Stimulated activated CD4-positive, alpha-beta T cell treated with anti-CD3 and anti-CD28 coated beads, TNF-alpha, amount 100 ng/mL, for 4 hours (primary cell): ENCODE results near the gene CD163L1.
"Not testable (repeated sequence)": the region's sequence is repeated elsewhere in the genome, so short reads cannot be mapped to it uniquely, and the experiment has no call there.

ENCODE experiments used
- DNase-seq, 3 experiments: peaks; one replicate each; pipeline ENCODE4 v3.0.0-alpha.2; 2020; ENCODE audit warnings: low read depth in 3 of 3

The CD163L1 gene

DNA sequence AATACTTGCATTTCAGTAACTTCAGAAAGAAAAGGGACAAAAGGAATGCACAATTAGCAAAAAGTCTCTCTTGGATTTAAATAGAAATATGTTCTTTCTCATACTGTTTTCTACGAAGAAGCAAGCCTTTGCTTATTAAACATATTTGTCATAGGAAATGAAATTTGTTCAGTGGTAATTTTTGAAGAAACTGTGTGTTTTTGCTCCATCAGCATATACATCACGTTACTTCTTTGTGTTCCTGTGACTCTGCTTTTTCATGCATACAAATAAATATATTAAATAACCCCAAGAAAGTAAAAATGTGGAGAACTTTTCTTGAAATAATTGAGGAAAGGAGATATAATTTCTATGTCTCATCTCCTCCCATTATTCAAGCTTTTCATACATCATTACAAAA, 39.7 kb downstream of the CD163L1 start:
- DNase-seq: no peak

DNA sequence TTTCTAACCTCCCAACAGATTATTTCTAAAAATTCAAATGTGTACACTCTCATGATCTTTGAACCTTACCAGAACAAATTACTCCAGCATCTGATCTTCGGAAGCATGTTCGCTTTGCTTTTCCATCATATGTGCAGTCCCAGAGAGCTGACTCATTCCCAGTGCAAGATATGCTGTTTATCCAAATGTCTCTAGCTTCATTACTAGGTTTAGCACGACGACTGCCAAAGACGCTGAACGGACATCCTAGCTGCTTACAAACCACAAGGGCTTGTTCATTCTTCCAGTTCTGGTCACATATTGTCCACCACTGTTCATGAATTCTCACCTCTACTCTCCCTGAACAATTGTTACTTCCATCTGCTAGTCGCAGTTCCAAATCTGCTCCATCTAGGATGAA, 40.5 kb downstream of the CD163L1 start:
- DNase-seq: no peak

DNA sequence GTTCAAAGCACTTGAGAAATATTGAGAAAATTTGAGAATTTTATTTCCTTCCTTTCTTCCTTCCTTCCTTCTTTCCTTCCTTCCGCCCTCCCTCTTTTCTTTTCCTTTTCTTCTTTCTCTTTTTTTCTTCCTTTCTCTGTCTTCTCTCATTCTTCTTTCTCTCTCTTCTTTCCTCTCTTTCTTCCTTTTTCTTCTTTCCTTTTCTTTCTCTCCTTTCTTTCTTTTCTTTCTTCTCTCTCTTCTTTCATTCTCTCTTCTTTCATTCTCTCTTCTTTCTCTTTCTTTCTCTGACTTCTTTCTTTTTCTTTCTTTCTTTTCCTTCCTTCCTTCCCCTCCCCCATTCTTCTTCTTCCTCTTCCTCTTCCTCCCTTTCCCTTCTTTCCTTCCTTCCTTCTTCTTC, 44.9 kb downstream of the CD163L1 start:
- DNase-seq: no peak

DNA sequence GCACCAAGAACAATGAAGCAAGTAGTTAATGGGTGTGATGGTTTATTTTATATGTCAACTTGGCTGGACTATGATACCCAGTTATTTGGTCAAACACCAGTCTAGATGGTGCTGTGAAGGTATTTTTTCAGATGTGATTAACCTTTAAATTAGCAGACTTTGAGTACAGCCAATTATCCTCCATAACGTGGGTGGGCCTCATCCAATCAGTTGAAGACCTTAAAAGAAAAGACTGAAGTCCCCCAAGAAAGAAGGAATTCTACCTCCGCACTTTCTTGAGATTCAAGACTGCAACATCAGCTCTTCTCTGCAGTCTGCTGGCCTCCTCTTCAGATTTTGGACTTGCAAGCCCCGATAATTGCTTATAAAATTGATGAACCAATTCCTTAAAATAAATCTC, 47.5 kb downstream of the CD163L1 start:
- DNase-seq: no peak

DNA sequence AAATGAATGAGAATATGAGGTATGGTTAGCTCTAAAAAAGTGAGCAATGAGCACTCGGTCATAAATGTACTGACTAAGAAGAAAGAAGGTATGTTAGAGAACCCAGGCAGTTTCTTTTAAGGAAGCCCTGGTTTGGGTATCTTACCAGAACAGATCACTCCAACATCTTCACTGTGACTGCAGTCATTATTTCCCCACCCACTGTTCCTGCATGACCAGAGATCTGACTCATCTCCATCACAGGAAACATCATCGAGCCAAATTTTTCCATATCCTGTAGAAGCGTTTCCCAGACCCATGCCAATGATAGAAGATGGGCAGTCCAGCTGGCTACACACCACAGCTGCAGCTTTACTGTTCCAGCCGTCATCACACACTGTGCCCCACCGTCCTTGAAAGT, 48.0 kb downstream of the CD163L1 start:
- DNase-seq: no peak

DNA sequence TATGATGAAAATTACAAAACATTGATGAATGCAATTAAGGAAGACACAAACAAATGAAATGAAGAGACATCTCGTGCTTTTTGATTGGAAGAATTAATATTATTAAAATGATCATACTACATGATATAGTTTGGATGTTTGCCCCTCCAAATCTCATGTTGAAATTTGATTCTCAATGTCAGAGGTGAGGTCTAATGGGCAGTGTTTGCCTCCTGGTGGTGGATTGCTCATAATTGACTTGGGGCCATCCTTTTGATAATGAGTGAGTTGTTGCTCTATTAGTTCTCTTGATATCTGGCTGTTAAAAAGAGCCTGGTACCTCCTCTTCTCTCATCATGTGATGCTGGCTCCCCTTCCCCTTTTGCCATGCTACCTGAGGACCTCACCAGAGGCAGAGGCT, 56.7 kb downstream of the CD163L1 start:
- DNase-seq: no peak

DNA sequence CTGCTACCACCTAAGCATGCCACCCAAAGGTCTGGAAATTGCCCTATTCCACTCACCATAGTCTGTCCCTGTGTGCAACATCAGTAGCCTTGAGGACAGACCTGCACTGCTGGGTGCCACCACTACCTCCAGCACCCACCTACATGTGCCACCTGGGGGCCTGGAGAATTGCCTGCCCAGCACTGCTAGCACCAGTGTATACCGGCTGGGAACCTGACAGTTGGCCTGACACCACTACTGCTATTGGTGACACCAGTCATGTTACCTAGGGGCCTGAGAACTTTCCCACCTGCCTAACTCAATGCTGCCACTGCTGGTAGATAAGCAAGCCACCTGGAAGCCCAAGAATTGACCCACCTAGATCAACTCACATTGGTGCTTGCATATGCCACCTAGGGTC, 60.8 kb downstream of the CD163L1 start:
- DNase-seq: no peak

DNA sequence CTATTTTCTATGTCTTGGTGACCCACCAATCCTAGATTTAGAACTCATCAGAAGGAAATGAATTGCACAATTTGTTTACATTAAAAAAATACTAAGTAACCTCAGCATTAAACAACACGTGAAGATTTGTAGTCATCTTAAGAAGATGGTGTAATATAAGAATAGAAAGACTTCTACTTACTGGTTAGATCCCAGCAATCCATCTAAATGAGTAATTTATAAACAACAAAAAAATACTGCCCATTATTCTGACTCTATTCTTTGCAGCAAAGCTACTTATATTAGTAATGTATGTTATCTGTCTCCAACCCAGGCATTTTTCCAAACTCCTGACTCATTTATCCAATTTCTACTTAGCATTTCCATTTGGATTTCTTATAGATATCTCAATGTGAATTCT, 67.8 kb downstream of the CD163L1 start:
- no peak for DNase-seq

DNA sequence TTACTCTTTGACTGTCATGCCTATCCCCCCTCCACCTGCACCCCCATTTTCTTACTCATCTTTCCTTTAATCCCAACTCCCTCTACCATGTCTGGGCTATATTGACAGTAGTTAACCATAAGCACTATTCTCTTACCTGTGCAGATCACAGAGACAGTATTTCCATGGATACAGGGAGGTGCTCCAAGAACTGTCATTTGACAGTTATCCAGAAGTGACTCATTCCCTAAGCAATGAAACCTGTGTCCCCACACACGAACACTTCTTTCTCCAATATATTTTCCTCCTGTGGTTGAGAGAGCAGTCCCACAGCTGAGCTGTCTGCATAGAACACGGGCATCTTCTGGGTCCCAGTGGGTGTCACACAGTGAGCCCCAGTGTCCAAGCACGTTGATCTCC, 68.8 kb downstream of the CD163L1 start:
- no peak for DNase-seq

DNA sequence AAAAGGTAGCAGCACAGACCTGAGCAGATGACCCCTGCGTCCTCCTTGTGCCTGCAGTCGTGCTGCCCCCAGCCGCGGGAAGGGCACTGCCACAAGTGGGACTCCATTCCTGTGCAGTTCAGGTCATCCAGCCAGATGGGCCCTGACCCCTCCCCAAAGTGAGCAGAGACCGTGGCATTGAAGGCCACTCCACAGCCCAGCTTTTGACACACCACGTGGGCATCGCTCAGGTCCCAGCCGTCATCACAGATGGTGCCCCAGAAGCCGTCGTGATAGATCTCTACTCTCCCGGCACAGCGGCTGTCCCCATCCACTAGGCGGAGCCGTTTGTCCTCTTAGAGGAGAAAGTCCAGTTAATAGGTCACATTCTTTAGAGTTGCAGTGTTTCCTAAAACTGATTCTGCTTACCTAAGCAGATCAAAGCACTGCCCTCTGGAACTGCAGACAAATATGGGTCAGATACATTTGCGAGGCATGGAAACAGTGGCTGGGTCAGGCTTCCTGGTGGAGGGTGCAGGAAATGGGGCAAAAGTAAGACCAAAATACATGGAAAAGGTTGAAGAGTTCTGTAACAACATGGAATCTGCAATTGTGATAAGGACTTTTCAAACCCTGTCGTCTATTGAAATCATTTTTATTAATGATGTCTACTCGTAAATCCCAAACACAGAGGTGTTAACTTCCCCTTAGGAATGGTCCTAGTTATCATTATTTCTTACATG, 69.4 kb downstream of the CD163L1 start:
- no peak for DNase-seq

DNA sequence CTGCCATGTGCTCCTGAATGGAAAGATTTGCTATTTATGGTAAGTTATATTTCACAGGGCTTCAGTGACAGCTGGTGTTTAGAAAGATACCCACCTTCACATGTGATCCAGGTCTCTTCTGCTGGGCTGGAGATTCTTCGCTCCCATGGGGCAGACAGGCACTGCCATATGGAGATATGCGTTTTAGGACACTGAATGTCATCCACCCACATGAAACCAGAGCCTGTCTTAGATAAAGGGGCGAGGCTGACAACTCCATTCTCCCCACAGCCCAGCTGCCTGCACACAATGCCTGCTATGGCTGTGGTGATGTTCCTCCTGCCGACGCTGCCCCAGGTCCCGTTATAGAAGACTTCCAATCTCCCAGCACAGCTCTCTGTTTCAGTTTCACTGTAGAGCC, 70.7 kb downstream of the CD163L1 start:
- DNase-seq: no peak

DNA sequence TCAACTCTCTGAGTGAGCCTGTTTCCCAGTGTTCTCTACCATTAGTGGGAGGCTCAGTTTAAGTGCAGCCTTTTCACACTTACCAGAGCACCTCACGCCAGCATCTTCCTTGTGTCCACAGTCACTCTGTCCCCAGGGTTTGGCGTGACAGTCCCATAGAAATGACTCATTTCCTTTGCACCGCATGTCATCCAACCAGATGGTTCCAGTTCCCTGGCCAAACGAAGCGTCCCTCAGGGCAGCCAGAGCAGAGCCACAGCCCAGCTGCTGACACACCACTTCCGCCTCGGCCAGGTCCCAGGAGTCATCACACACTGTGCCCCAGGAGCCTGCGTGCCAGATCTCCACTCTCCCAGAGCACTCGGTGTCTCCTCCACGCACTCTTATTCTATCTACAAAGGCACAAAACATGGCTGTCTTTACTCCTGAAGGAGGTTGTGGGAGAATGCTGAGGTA, 74.7 kb downstream of the CD163L1 start:
- DNase-seq: no peak

DNA sequence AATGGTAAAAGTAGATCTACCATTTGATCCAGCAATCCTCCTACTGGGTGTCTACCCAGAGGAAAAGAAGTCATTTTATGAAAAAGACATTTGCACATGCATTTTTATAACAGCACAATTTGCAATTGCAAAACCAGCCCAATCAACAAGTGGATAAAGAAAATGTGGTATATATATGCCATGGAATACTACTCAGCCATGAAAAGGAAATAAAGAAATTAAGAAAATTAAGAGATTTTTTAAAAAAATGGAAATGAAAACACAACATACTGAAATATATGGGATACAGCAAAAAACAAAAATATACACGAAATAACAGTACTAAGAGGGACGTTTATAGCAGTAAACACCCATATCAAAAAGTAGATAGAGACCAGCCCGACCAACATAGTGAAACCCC, 81.2 kb downstream of the CD163L1 start:
- no peak for DNase-seq

DNA sequence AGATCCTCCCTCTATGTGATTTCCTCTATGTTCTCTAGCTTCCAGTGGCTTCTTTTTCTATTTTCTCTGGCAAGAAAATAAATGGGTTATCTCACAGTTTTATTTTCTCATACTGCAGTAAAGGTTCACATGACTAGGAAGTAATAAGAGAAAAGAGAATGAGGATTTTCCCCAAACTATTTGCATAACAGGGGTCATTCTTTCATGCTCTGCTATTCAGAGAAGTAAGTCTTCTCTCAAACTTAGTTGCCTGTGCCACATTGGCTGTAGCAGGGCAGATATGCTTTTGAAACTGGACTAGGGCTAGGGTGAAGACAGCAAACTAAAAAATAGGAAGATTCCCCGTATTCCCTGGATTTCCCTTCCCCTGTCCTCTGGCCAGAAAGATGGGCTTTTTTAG, 82.7 kb downstream of the CD163L1 start:
- DNase-seq: no peak

DNA sequence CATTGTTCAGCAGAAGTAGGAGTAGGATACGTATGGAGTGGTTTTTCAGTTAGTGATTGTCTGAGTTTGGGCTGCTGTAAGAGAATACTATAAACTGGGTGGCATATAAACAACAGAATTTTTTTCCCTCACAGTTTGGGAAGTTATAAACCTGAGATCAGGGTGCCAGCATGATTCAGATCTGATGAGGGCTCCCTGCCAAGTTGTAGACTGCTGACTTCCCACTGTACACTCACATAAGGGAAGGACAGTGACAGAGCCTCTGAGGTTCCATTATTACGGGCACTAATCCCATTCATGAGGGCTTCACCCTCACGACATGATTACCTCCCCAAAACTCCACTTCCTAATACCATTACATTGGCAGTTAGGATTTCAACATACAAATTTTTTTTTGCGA, 89.4 kb downstream of the CD163L1 start:
- no peak for DNase-seq

DNA sequence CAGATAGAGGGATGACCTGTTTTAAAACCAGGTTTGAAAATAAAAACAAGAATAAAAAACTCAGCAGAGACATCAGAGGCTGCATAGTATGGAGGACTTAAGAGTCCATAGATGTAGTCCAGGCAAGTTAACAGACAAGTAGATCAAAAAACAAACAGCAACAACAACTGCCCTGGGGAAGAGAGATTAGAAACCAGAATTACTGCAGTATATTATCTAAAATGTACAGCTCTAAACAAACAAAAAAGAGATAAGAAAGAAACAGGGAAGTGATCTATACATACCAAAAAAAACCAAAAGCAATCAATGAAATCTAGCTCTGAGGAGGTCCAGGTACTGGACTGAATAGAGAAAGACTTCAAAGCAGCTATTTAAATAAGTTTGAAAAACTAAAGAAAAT, 91.3 kb downstream of the CD163L1 start:
- DNase-seq: no peak

DNA sequence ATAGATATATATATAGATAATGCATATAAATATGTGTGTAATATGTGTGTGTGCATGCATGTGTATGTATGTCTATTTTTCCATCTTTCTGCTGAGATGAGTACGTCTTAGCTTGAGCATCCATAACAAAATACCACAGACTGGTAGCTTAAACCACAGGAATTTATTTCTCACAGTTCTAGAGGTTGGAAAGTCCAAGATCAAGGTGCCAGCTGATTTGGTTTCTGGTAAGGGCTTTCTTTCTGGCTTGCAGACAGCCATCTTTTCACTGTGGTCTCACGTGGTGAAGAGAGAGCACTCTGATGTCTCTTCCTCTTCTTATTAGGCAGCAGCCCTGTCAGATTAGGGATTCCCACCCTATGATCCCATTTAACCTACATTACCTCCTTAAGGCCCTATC, 92.8 kb downstream of the CD163L1 start:
- DNase-seq: no peak

DNA sequence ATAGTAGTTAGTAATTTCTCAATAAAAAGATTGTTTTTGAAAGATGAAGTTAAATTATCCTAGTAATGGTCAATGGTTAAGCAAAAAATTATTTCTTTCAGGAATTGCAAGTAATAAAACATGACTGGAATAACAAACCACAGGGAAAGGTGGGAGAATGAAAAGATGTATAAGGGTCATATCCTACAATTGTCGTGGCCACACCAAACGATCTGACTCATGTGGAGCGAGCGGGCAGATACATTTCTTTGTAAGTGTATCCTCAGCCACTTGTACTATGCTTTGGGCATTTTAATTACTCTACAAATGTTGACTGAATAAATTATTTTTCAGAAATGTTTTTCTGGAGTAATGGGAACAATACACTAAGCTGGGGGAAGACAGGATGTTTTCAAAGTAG, 94.5 kb downstream of the CD163L1 start:
- no peak for DNase-seq

DNA sequence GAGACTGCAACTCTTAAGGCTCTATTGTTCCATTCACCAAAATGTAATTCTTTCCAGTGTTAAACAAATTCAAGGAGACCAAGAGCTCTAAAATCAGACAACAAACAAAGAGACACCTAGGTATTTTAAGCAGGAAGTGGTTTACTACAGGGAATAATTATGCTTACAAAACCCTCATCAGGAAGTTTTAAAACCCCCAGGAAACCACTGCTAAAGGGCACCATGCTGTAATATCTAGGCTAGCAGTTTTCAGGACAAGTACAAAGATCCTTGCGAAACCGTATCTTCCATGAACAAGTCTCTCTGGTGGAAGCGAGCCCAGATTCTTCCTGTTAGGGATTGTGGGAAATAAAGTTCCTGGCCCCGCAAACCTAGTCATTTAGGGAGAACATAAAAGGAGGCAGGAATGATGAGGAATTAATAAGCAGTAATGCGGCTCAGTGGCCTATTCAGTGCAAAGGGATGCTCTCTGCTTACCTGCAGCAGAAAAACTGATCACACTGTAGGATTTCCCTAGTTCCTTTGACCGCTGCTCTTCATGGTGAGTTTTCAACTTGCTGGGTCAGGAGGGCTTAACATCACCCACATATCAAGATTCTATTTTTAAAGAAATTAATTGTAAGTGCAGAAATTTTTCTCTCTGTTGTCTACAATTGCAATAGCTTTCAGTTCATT, 97.3 kb downstream of the CD163L1 start:
- no peak for DNase-seq

DNA sequence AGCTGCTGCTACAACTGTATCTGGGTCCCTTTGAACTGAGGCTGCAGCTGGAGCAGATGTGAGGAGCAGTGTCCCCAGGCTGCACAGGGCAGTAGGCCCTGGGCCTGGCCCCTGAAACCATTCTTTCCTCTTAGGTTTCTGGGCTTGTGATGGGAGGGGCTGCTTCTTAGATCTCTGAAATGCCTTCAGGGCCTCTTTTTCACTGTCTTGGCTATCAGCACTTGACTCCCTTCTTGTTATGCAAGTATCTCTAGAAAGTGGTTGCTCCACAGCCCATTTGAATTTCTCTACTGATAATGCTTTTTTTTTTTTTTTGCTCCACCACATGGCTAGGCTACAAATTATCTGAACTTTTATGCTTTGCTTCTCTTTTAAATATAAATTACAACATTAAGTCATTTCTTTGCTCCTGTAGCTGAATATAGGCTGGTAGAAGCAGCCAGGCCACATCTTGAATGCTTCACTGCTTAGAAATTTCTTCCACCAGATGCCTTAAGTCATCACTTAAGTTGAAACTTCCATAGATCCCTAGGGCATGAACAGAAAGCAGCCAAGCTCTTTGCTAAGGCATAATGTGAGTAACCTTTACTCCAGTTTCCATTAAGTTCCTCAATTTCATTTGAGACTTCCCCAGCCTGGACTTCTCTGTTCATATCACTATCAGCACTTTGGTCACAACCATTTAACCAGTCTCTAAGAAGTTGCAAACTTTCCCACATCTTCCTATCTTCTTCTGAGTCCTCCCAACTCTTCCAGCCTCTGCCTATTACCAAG, 98.9 kb downstream of the CD163L1 start:
- no peak for DNase-seq

DNA sequence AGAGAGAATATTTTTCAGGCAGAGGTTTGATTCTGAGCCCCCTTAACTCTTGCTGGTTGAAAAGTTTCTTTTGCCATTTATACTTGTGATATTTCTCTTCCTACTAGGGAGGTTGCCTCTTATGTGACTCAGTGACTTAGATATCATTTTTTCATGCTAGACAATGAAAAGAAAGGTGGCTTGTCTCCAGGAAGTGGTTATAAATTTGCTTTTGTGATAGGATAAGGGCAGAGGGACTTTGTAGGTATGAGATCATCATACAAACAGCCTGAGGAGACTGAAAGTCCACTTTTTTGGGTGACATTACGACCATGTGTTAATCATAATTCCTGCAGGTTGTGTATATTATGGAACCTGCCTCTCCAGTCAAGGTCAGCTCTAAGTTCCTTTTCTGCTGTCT, 104.3 kb downstream of the CD163L1 start:
- DNase-seq: no peak

DNA sequence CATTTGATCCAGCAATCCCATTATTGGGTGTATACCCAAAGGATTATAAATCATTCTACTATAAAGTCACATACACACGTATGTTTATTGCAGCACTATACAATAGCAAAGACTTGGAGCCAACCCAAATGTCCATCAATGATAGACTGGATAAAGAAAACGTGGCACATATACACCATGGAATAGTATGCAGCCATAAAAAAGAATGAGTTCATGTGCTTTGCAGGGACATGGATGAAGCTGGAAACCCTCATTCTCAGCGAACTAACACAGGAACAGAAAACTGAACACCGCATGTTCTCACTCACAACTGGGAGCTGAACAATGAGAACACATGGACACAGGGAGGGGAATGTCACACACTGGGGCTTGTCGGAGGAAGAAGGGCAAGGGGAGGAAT, 106.2 kb downstream of the CD163L1 start:
- DNase-seq: not testable (repeated sequence)

DNA sequence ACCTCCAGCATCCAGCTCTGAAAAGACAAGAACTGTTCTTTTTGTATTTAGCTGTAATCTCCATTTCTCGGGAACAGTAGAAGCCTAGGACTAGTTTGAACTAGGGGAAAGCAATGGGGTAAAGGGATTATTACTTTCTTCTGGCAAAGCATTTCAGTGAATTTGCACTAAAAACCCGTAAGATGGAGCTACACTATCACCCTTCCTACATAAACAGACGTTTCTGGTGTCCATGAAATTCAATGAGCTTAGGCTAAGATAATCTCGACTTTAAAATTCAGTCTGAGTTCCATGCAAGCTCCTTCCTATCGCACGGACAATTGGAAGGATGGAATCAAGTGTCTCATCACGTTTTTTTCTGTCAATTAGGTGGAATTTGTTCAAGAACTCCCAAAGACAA, 116.0 kb downstream of the CD163L1 start:
- no peak for DNase-seq
